Measurements from ENCODE around the gene TBL1XR1.
"Not testable (repeated sequence)": the region's sequence is repeated elsewhere in the genome, so short reads cannot be mapped to it uniquely, and the experiment has no call there.

Gene TBL1XR1

GRCh38 chr3:177015881-177016280 is 181.4 kb downstream of the TBL1XR1 start:
- Histone ChIP-seq H3K27ac (ENCODE audit: low read depth, low read length) (no peak overlapping the region), H4K20me1 (ENCODE audit: low read depth, low read length) (peaks cover 5% of the 10 kb centered on the region), H3K4me2 (ENCODE audit: low read depth, low read length, poor library complexity, severe bottlenecking) (no peak overlapping the region), H3K27me3 (ENCODE audit: low read length) (no peaks in the 10 kb centered on the region), H3F3A (ENCODE audit: insufficient read depth) (peaks cover 70% of the 10 kb centered on the region), H3K9ac (ENCODE audit: low read length) (no peak overlapping the region), H3K9me2 (replicated peaks; ENCODE audit: insufficient read depth, low read length) (no peaks in the 10 kb centered on the region), H3K9me3 (ENCODE audit: insufficient read depth, low read length) (no peaks in the 10 kb centered on the region), H3K79me2 (ENCODE audit: insufficient read depth, low read length) (no peaks in the 10 kb centered on the region), H3K4me3 (ENCODE audit: insufficient read depth, low read length, poor library complexity, severe bottlenecking) (no peak overlapping the region), H2AFZ (ENCODE audit: low read depth, low read length, severe bottlenecking) (no peak overlapping the region), H3K36me3 (ENCODE audit: low read length) (peaks cover 16% of the 10 kb centered on the region)
- TF ChIP-seq EZH2phosphoT487 (conservative IDR thresholded peaks at IDR 0.05; ENCODE audit: low read length) = no peak
- TF ChIP-seq, protein P1, sequence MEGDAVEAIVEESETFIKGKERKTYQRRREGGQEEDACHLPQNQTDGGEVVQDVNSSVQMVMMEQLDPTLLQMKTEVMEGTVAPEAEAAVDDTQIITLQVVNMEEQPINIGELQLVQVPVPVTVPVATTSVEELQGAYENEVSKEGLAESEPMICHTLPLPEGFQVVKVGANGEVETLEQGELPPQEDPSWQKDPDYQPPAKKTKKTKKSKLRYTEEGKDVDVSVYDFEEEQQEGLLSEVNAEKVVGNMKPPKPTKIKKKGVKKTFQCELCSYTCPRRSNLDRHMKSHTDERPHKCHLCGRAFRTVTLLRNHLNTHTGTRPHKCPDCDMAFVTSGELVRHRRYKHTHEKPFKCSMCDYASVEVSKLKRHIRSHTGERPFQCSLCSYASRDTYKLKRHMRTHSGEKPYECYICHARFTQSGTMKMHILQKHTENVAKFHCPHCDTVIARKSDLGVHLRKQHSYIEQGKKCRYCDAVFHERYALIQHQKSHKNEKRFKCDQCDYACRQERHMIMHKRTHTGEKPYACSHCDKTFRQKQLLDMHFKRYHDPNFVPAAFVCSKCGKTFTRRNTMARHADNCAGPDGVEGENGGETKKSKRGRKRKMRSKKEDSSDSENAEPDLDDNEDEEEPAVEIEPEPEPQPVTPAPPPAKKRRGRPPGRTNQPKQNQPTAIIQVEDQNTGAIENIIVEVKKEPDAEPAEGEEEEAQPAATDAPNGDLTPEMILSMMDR (IDR thresholded peaks at IDR 0.05; ENCODE audit: insufficient read depth, low read length, poor library complexity, severe bottlenecking) = no peak

GRCh38 chr3:177013681-177014280 is 183.5 kb downstream of the TBL1XR1 start:
- no peaks in the 10 kb centered on the region for H3K9me2 ChIP-seq (replicated peaks; ENCODE audit: insufficient read depth, low read length)
- H2AFZ ChIP-seq (ENCODE audit: low read depth, low read length, severe bottlenecking) = no peak overlapping the region
- no peaks in the 10 kb centered on the region for H3K79me2 ChIP-seq (ENCODE audit: insufficient read depth, low read length)
- H3K27ac ChIP-seq (ENCODE audit: low read depth, low read length) = no peak overlapping the region
- H3F3A ChIP-seq (ENCODE audit: insufficient read depth) = peaks cover 50% of the 10 kb centered on the region
- no peaks in the 10 kb centered on the region for H3K9me3 ChIP-seq (ENCODE audit: insufficient read depth, low read length)
- no peaks in the 10 kb centered on the region; the same call in 1 of the 2 replicates for H3K36me3 ChIP-seq (ENCODE audit: low read length)
- no peak overlapping the region for H3K4me3 ChIP-seq (ENCODE audit: insufficient read depth, low read length, poor library complexity, severe bottlenecking)
- no peaks in the 10 kb centered on the region for H3K27me3 ChIP-seq (ENCODE audit: low read length)
- TF ChIP-seq, protein P1 (IDR thresholded peaks at IDR 0.05; ENCODE audit: insufficient read depth, low read length, poor library complexity, severe bottlenecking) = no peak
- no peak for TF ChIP-seq EZH2phosphoT487 (conservative IDR thresholded peaks at IDR 0.05; ENCODE audit: low read length)
- H3K4me2 ChIP-seq (ENCODE audit: low read depth, low read length, poor library complexity, severe bottlenecking) = no peak overlapping the region
- no peaks in the 10 kb centered on the region for H4K20me1 ChIP-seq (ENCODE audit: low read depth, low read length)
- H3K9ac ChIP-seq (ENCODE audit: low read length) = no peak overlapping the region

GRCh38 chr3:177005718-177006405 is 191.4 kb downstream of the TBL1XR1 start:
- Histone ChIP-seq H3F3A (ENCODE audit: insufficient read depth) (0 out of 2 replicates have a peak, but pooled peaks cover 3% of the 10 kb centered on the region), H3K4me2 (ENCODE audit: low read depth, low read length, poor library complexity, severe bottlenecking) (no peak overlapping the region), H3K79me2 (ENCODE audit: insufficient read depth, low read length) (no peaks in the 10 kb centered on the region), H2AFZ (ENCODE audit: low read depth, low read length, severe bottlenecking) (no peak overlapping the region), H3K27me3 (ENCODE audit: low read length) (no peaks in the 10 kb centered on the region), H3K36me3 (ENCODE audit: low read length) (no peaks in the 10 kb centered on the region; the same call in 1 of the 2 replicates), H3K9me3 (ENCODE audit: insufficient read depth, low read length) (peaks cover 21% of the 10 kb centered on the region), H3K27ac (ENCODE audit: low read depth, low read length) (no peak overlapping the region), H3K9ac (ENCODE audit: low read length) (no peak overlapping the region), H3K9me2 (replicated peaks; ENCODE audit: insufficient read depth, low read length) (no peaks in the 10 kb centered on the region), H4K20me1 (ENCODE audit: low read depth, low read length) (no peaks in the 10 kb centered on the region), H3K4me3 (ENCODE audit: insufficient read depth, low read length, poor library complexity, severe bottlenecking) (no peak overlapping the region)
- no peak for TF ChIP-seq EZH2phosphoT487 (conservative IDR thresholded peaks at IDR 0.05; ENCODE audit: low read length)
- TF ChIP-seq, protein P1 (IDR thresholded peaks at IDR 0.05; ENCODE audit: insufficient read depth, low read length, poor library complexity, severe bottlenecking) = no peak

DNA sequence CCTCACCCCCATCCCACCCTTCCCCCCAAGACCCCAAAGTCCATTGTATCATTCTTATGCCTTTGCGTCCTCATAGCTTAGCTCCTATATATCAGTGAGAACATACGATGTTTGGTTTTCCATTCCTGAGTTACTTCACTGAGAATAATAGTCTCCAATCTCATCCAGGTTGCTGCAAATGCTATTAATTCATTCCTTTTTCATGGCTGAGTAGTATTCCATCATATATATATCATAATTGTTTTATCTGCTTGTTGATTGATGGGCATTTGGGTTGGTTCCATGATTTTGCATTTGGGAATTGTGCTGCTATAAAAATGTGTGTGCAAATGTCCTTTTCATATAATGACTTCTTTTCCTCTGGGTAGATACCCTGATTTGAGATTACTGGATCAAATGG is 197.1 kb downstream of the TBL1XR1 start:
- H3K4me3 ChIP-seq (ENCODE audit: insufficient read depth, low read length, poor library complexity, severe bottlenecking); H3K79me2 ChIP-seq (ENCODE audit: insufficient read depth, low read length); H3K36me3 ChIP-seq (ENCODE audit: low read length); H3K27me3 ChIP-seq (ENCODE audit: low read length); H2AFZ ChIP-seq (ENCODE audit: low read depth, low read length, severe bottlenecking); H3K27ac ChIP-seq (ENCODE audit: low read depth, low read length); H3K4me2 ChIP-seq (ENCODE audit: low read depth, low read length, poor library complexity, severe bottlenecking); H3K9me3 ChIP-seq (ENCODE audit: insufficient read depth, low read length); H3K9ac ChIP-seq (ENCODE audit: low read length); H4K20me1 ChIP-seq (ENCODE audit: low read depth, low read length); H3K9me2 ChIP-seq (replicated peaks; ENCODE audit: insufficient read depth, low read length); H3F3A ChIP-seq (ENCODE audit: insufficient read depth): not testable (repeated sequence)
